HEK293T (cell line): Measurements from ENCODE around the gene SYNE3.
A peak's percentile ranks its signal among the peaks of the same experiment; 100 is the strongest.

ENCODE experiments used
- ARNT ChIP-seq: fragments of 450-650 bp; IDR thresholded peaks from 2 replicates; pipeline ENCODE4 v1.6.1; 2017; ENCODE audit warnings: mild to moderate bottlenecking
- BHLHE40 ChIP-seq: fragments of 450-650 bp; IDR thresholded peaks from 2 replicates; pipeline ENCODE4 v1.6.1; 2016; ENCODE audit warnings: mild to moderate bottlenecking, moderate library complexity, borderline replicate concordance
- CTBP1 ChIP-seq: fragments of 450-650 bp; IDR thresholded peaks from 2 replicates; pipeline ENCODE4 v1.6.1; 2016; ENCODE audit warnings: borderline replicate concordance
- ELF4 ChIP-seq: fragments of 450-650 bp; IDR thresholded peaks from 2 replicates; pipeline ENCODE4 v1.6.1; 2017; ENCODE audit warnings: antibody characterized with exemption
- FOXA1 ChIP-seq: fragments of 450-650 bp; IDR thresholded peaks from 2 replicates; pipeline ENCODE4 v1.6.1; 2016; ENCODE audit warnings: mild to moderate bottlenecking
- FOXK2 ChIP-seq: fragments of 450-650 bp; IDR thresholded peaks from 2 replicates; pipeline ENCODE4 v1.6.1; 2016; ENCODE audit warnings: mild to moderate bottlenecking
- FOXM1 ChIP-seq: fragments of 450-650 bp; IDR thresholded peaks from 2 replicates; pipeline ENCODE4 v1.6.1; 2017; ENCODE audit warnings: mild to moderate bottlenecking, borderline replicate concordance
- L3MBTL2 ChIP-seq: fragments of 450-650 bp; conservative IDR thresholded peaks from 2 replicates; pipeline ENCODE4 v1.6.1; 2016; ENCODE audit warnings: mild to moderate bottlenecking
- LEF1 ChIP-seq: fragments of 450-650 bp; IDR thresholded peaks from 2 replicates; pipeline ENCODE4 v1.6.1; 2017; ENCODE audit warnings: mild to moderate bottlenecking, borderline replicate concordance
- NFRKB ChIP-seq: fragments of 450-650 bp; IDR thresholded peaks from 2 replicates; pipeline ENCODE4 v1.6.1; 2016; ENCODE audit warnings: mild to moderate bottlenecking, moderate library complexity
- SP1 ChIP-seq: fragments of 450-650 bp; IDR thresholded peaks from 2 replicates; pipeline ENCODE4 v1.6.1; 2017
- SUZ12 ChIP-seq: fragments of 450-650 bp; IDR thresholded peaks from 2 replicates; pipeline ENCODE4 v1.6.1; 2016; ENCODE audit warnings: mild to moderate bottlenecking
- TARDBP ChIP-seq: fragments of 450-650 bp; IDR thresholded peaks from 2 replicates; pipeline ENCODE4 v1.6.1; 2016
- ZNF384 ChIP-seq: fragments of 450-650 bp; IDR thresholded peaks from 2 replicates; pipeline ENCODE4 v1.6.1; 2016

GRCh38 chr14:95533391-95533821 is 17.0 kb upstream of the SYNE3 start:
- TF ChIP-seq SUZ12 (no peak), FOXK2 (no peak), NFRKB (no peak), BHLHE40 (no peak), FOXM1 (no peak), ZNF384 (no peak), FOXA1 (no peak), CTBP1 (no peak), ARNT (no peak), SP1 (no peak), L3MBTL2 (peak; percentile 60; the same call in 1 of the 2 replicates), ELF4 (no peak), TARDBP (no peak), LEF1 (no peak)
